Right ventricle myocardium inferior (tissue), 1 donor: ENCODE results near the gene HSPBP1. TPM values are rescaled to one million over a fixed set of nuclear protein-coding genes. Genes with fewer than 3 reads are reported as not detected.
"Not testable (repeated sequence)": the region's sequence is repeated elsewhere in the genome, so short reads cannot be mapped to it uniquely, and the experiment has no call there.

Experiments used
- ATAC-seq: fragments of 200-7000 bp; cut with Tn5 transposase; one replicate; pipeline ENCODE4 v1.9.1; 2020; ENCODE audit warnings: mild to moderate bottlenecking, moderate library complexity
- DNase-seq: peaks from one replicate; pipeline ENCODE4 v3.0.0; 2021; ENCODE audit errors: missing footprints
- intact Hi-C: fragments of 100-400 bp; cut with DNase I; formaldehyde crosslinking; loops from one replicate; pipeline ENCODE4 v1.11.0; 2022
- microRNA-seq: library from miRNA; unstranded; fragments of <30 nt; microRNA quantifications from one replicate; pipeline ENCODE4 v1.2.0, GENCODE V29; 2020
- total RNA-seq: library from RNA; stranded (reverse); fragmentation: NEBNext Ultra II Directional; extraction: Animal tissue kit (Norgen Biotek cat#: 25700); gene quantifications from one replicate; pipeline ENCODE4 v1.2.1, GENCODE V29; 2021
- donor health status: DM: no; HTN: yes; CAD: no; lungs with severe emphysema.

HSPBP1 gene
- total RNA-seq, 1 donor from 2014 or later, result 30.2 TPM

GRCh38 chr19:55228403-55229031, 51.4 kb downstream of the HSPBP1 start, which contains the start of gene TMEM86B:
Gene TMEM86B, minus strand, starts transcription at chr19:55228763. Its CDS starts 22 bp downstream, at chr19:55228741.
- intact Hi-C loops, result no loop called here
- ATAC-seq (no peak), DNase-seq (no peak)

- intact Hi-C loops, result no loop called here
- DNase-seq, result no peak
Observed at GRCh38 chr19:55228015-55228391, 51.9 kb downstream of the HSPBP1 start.

GRCh38 chr19:55227241-55228014, 52.5 kb downstream of the HSPBP1 start:
- ATAC-seq, result peak; percentile 12
- intact Hi-C loops, result no loop called here
- DNase-seq, result no peak

More at GRCh38 chr19:55228015-55228391, 51.9 kb downstream of the HSPBP1 start:
- ATAC-seq, result peak; percentile 84

GRCh38 chr19:55226788-55227187, 53.1 kb downstream of the HSPBP1 start:
- no peak for ATAC-seq
- intact Hi-C loops, result no loop called here
- DNase-seq, result no peak

- intact Hi-C loops, result no loop called here
- DNase-seq (no peak), ATAC-seq (no peak)
Observed at GRCh38 chr19:55226273-55226672, 53.6 kb downstream of the HSPBP1 start.

- no peak for ATAC-seq
- DNase-seq, result no peak
- intact Hi-C loops, result no loop called here
Observed at GRCh38 chr19:55225415-55225958, 54.4 kb downstream of the HSPBP1 start.

- intact Hi-C loops, DNase-seq, ATAC-seq: not testable (repeated sequence)
Observed at GRCh38 chr19:55224679-55225414, 55.1 kb downstream of the HSPBP1 start.

GRCh38 chr19:55224038-55224665, 55.8 kb downstream of the HSPBP1 start:
- intact Hi-C loops, result no loop called here
- DNase-seq (no peak), ATAC-seq (no peak)

GRCh38 chr19:55223291-55224037, 56.4 kb downstream of the HSPBP1 start:
- ATAC-seq (no peak), DNase-seq (no peak)
- intact Hi-C loops, result no loop called here

- ATAC-seq (no peak), DNase-seq (no peak)
- intact Hi-C loops, result no loop called here
Observed at GRCh38 chr19:55220525-55220924, 59.4 kb downstream of the HSPBP1 start.

- DNase-seq, result peak; percentile 88
- intact Hi-C loops, result no loop called here
- peak; percentile 89 for ATAC-seq
Observed at GRCh38 chr19:55216461-55217198, 63.3 kb downstream of the HSPBP1 start.

GRCh38 chr19:55213547-55213946, 66.4 kb downstream of the HSPBP1 start:
- intact Hi-C loops, result no loop called here
- DNase-seq, result no peak
- no peak for ATAC-seq

GRCh38 chr19:55212447-55212846, 67.5 kb downstream of the HSPBP1 start:
- DNase-seq, result no peak
- intact Hi-C loops, result no loop called here
- ATAC-seq, result no peak

Small RNA genes within 50 kb of the gene (microRNA-seq; reads per million reads assigned to microRNA genes)
- gene MIR6802 (1.4 reads per million), gene MIR6803 (1.8 reads per million), gene MIR6804 (not detected)

Other genes starting within 250 kb of the HSPBP1 start
- 0.49 TPM for gene GP6, start 241.8 kb downstream of the HSPBP1 start, total RNA-seq
- gene RDH13, start 217.0 kb downstream of the HSPBP1 start, total RNA-seq, result 47.8 TPM
- 1.9 TPM for gene EPS8L1, start 204.2 kb downstream of the HSPBP1 start, total RNA-seq
- 140 TPM for gene PPP1R12C, start 162.5 kb downstream of the HSPBP1 start, total RNA-seq
- gene TNNT1, start 130.9 kb downstream of the HSPBP1 start, total RNA-seq, result 66.0 TPM
- gene TNNI3, start 122.4 kb downstream of the HSPBP1 start, total RNA-seq, result 4,708 TPM
- 0.73 TPM for gene DNAAF3, start 113.5 kb downstream of the HSPBP1 start, total RNA-seq
- gene SYT5, start 99.8 kb downstream of the HSPBP1 start, total RNA-seq, result not detected
- 0.87 TPM for gene PTPRH, start 70.6 kb downstream of the HSPBP1 start, total RNA-seq
- gene TMEM86B, start 51.3 kb downstream of the HSPBP1 start, total RNA-seq, result 1.6 TPM
- 39.5 TPM for gene PPP6R1, start 21.1 kb downstream of the HSPBP1 start, total RNA-seq
- 2.4 TPM for gene BRSK1, start 3.9 kb upstream of the HSPBP1 start, total RNA-seq
- gene TMEM150B, start 45.2 kb upstream of the HSPBP1 start, total RNA-seq, result 1.2 TPM
- gene KMT5C, start 59.8 kb upstream of the HSPBP1 start, total RNA-seq, result 6.2 TPM
- gene COX6B2, start 74.6 kb upstream of the HSPBP1 start, total RNA-seq, result not detected
- not detected for gene GARIN5B, start 83.2 kb upstream of the HSPBP1 start, total RNA-seq
- gene IL11, start 90.4 kb upstream of the HSPBP1 start, total RNA-seq, result not detected
- gene TMEM190, start 96.7 kb upstream of the HSPBP1 start, total RNA-seq, result not detected
- 0.24 TPM for gene TMEM238, start 104.2 kb upstream of the HSPBP1 start, total RNA-seq
- gene RPL28, start 105.8 kb upstream of the HSPBP1 start, total RNA-seq, result 664 TPM
- 31.2 TPM for gene UBE2S, start 127.7 kb upstream of the HSPBP1 start, total RNA-seq
- gene SHISA7, start 163.2 kb upstream of the HSPBP1 start, total RNA-seq, result not detected
- gene ISOC2, start 181.5 kb upstream of the HSPBP1 start, total RNA-seq, result 55.2 TPM
- not detected for gene C19orf85, start 184.6 kb upstream of the HSPBP1 start, total RNA-seq
- gene ZNF628, start 196.5 kb upstream of the HSPBP1 start, total RNA-seq, result 5.7 TPM
- gene NAT14, start 205.1 kb upstream of the HSPBP1 start, total RNA-seq, result 5.6 TPM
- 3.4 TPM for gene SSC5D, start 208.3 kb upstream of the HSPBP1 start, total RNA-seq